ENCODE data around the gene HIVEP2. TPM values are rescaled to one million over a fixed set of nuclear protein-coding genes. Genes with fewer than 3 reads are reported as not detected.

HIVEP2 gene
- total RNA-seq, 1 donor from 2014 or later, result 18.6 TPM

DNA sequence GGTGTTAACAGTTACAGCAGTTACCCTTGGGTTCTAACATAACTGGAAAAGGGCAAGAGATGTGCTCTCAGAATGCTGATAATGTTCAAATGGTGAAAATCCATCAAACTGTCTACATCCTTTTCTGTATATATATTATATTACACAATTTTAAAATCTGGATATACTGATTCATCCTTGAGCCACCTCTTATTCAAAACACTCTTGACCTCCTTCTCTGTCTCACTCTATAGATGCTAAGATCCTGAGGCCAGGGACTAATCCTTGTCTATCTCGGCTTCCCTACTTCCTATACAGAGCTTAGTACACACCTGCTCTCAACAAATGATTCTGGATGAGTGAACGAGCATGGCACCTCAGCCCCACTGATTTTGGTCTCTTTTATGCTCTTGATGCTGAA is 47.3 kb downstream of the HIVEP2 start:
- Histone ChIP-seq H3K9me3 (no peaks in the 10 kb centered on the region), H3K4me3 (no peak overlapping the region), H3K27ac (no peak overlapping the region), H3K36me3 (no peaks in the 10 kb centered on the region), H3K27me3 (no peaks in the 10 kb centered on the region), H3K4me1 (peaks cover 4% of the 10 kb centered on the region)
- intact Hi-C loops (cut with DNase I), result no loop called here
- ATAC-seq (no peak), DNase-seq (no peak)
- TF ChIP-seq, protein P1, sequence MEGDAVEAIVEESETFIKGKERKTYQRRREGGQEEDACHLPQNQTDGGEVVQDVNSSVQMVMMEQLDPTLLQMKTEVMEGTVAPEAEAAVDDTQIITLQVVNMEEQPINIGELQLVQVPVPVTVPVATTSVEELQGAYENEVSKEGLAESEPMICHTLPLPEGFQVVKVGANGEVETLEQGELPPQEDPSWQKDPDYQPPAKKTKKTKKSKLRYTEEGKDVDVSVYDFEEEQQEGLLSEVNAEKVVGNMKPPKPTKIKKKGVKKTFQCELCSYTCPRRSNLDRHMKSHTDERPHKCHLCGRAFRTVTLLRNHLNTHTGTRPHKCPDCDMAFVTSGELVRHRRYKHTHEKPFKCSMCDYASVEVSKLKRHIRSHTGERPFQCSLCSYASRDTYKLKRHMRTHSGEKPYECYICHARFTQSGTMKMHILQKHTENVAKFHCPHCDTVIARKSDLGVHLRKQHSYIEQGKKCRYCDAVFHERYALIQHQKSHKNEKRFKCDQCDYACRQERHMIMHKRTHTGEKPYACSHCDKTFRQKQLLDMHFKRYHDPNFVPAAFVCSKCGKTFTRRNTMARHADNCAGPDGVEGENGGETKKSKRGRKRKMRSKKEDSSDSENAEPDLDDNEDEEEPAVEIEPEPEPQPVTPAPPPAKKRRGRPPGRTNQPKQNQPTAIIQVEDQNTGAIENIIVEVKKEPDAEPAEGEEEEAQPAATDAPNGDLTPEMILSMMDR (IDR thresholded peaks at IDR 0.05), result no peak

DNA sequence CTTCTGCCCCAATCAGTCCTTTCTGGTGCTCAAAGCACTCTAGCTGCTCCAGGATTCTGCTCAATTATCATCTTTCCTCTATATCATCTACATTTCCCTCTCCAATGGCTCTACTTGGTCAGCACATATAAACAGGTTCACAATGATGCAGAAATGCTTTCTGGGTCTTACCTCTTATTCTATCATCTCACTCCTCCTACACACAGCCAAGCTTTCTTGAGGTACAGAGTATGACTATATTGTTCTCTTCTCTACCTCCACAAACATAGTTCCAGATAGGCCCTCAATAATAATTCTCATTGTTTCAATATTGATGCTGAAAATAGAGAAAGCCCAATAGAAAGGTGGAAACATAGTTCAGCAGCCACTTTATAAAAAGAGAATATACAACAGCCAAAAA is 48.2 kb downstream of the HIVEP2 start:
- no peaks in the 10 kb centered on the region for H3K27me3 ChIP-seq
- no peaks in the 10 kb centered on the region for H3K36me3 ChIP-seq
- no peak for DNase-seq
- no peak overlapping the region for H3K27ac ChIP-seq
- H3K4me3 ChIP-seq, result no peak overlapping the region
- intact Hi-C loops (cut with DNase I), result no loop called here
- H3K9me3 ChIP-seq, result no peaks in the 10 kb centered on the region
- H3K4me1 ChIP-seq, result no peaks in the 10 kb centered on the region
- TF ChIP-seq, protein P1 (IDR thresholded peaks at IDR 0.05), result no peak
- ATAC-seq, result no peak

DNA sequence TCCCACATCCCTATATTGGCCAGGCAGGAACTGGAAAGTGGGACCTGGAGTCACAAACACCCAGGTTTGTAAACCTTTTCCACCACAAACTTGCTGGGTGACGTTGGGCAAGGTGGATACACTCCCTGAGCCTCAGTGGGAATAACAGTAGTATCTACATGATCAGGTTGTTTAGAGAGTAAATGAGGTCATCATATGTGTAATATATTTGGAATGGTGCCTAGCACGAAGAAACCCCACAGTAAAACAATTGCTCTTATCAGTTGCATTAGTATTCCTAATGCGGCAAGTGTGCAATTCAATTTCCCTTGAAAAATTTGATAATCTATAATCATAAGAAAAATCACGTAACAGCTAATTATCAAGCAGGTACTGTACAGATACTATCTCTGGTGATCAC is 51.9 kb downstream of the HIVEP2 start:
- TF ChIP-seq, protein P1 (IDR thresholded peaks at IDR 0.05), result no peak
- Histone ChIP-seq H3K9me3 (no peaks in the 10 kb centered on the region), H3K36me3 (no peaks in the 10 kb centered on the region), H3K4me1 (no peaks in the 10 kb centered on the region), H3K4me3 (no peak overlapping the region), H3K27ac (no peak overlapping the region), H3K27me3 (no peaks in the 10 kb centered on the region)
- no peak for ATAC-seq
- intact Hi-C loops (cut with DNase I), result no loop called here
- DNase-seq, result no peak

DNA sequence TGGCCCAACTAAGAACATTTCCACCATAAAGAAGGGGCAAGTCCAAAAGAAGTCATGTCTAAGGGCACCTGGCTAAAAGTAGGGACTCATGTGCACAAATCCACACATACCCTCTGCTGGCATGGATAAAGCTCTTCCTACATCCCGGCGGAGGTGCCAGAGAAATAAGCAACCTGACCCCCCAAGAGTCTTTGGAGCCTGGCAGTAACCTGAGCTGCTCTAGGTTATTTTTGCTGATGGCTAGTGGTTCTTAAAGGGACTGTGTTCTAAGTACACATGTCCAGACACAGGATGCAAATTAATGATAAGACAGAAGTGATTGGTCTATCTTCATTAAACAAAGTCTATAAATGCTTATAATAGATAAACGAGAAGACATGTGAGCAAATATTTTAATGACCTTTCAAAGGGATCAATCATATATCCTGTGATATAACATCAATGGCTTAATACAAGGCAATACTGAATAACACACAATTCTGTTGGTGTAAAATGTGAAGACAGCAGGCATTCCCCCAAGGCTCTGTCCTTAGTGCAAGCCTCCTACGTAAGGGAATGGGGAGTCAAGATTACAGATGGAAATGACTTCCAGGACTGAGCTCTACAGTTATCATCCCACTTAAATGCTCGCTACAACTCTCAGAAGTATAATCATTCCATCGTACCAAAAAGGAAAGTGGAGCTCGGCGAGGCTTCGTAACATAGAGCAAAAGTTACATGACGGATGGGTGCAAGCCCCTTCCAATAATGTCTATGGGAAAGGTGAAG is 52.5 kb downstream of the HIVEP2 start:
- H3K9me3 ChIP-seq, result no peaks in the 10 kb centered on the region
- intact Hi-C loops (cut with DNase I), result no loop called here
- ATAC-seq (no peak), DNase-seq (no peak)
- TF ChIP-seq, protein P1 (IDR thresholded peaks at IDR 0.05), result no peak
- H3K27ac ChIP-seq, result no peak overlapping the region
- H3K4me1 ChIP-seq, result no peaks in the 10 kb centered on the region
- H3K4me3 ChIP-seq, result no peak overlapping the region
- H3K36me3 ChIP-seq, result no peaks in the 10 kb centered on the region
- H3K27me3 ChIP-seq, result no peaks in the 10 kb centered on the region

DNA sequence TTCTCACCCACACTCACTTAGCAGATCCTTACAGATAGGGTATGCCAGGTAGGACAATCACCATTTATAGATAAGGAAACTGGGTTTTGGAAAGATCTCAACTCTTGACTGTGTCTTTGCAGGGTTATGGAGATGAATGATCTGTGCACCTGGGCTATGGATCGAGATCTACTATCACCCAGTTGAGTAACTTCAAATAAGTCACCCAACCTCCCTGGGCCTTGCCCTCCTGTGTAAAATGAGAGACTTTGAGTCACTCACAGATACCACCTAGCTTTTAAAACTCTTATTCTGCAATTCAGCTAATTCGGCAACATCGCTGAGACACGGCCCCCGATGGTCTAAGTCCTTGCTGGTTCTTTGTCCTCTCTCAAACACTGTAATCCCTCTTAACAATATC is 53.5 kb downstream of the HIVEP2 start:
- H3K27me3 ChIP-seq, result no peaks in the 10 kb centered on the region
- no peak for ATAC-seq
- no peaks in the 10 kb centered on the region for H3K4me1 ChIP-seq
- no peak overlapping the region for H3K27ac ChIP-seq
- no peak overlapping the region for H3K4me3 ChIP-seq
- TF ChIP-seq, protein P1 (IDR thresholded peaks at IDR 0.05), result no peak
- no peak for DNase-seq
- no peaks in the 10 kb centered on the region for H3K9me3 ChIP-seq
- no peaks in the 10 kb centered on the region for H3K36me3 ChIP-seq
- intact Hi-C loops (cut with DNase I), result no loop called here

Data from upper lobe of right lung (tissue), 1 donor.